Activated CD8-positive, alpha-beta T cell treated with anti-CD3 and anti-CD28 coated beads for 36 hours (primary cell): ENCODE results near the gene GRID1. TPM values are rescaled to one million over a fixed set of nuclear protein-coding genes. Genes with fewer than 3 reads are reported as not detected.
A peak's percentile ranks its signal among the peaks of the same experiment; 100 is the strongest.

Experiments used
- ATAC-seq: fragments of 200-7000 bp; cut with Tn5 transposase; one replicate; pipeline ENCODE4 v1.10.0; 2021; ENCODE audit warnings: mild to moderate bottlenecking, moderate library complexity
- CTCF ChIA-PET: fragments of 350-600 bp; sonication (Branson Sonifier 250); formaldehyde crosslinking; loops from one replicate; lab custom pipeline; 2021; ENCODE audit warnings: antibody characterized with exemption; lab: Charles Lee
- POLR2A ChIA-PET: fragments of 350-600 bp; sonication (Branson Sonifier 250); formaldehyde crosslinking; loops from one replicate; lab custom pipeline; 2021; ENCODE audit warnings: antibody characterized with exemption; lab: Charles Lee
- DNase-seq: peaks from one replicate; pipeline ENCODE4 v3.0.0-alpha.2; 2020
- H3K27ac Mint-ChIP-seq: one replicate; pipeline ENCODE4 v1.8.0; 2021; ENCODE audit warnings: mild to moderate bottlenecking, mixed read lengths
- H3K27me3 Mint-ChIP-seq: one replicate; pipeline ENCODE4 v1.8.0; 2021; ENCODE audit warnings: mixed read lengths
- H3K36me3 Mint-ChIP-seq: one replicate; pipeline ENCODE4 v1.8.0; 2021; ENCODE audit warnings: low read depth, mixed read lengths
- H3K4me1 Mint-ChIP-seq: one replicate; pipeline ENCODE4 v1.8.0; 2021; ENCODE audit warnings: low read depth, mixed read lengths
- H3K4me3 Mint-ChIP-seq: one replicate; pipeline ENCODE4 v1.8.0; 2021; ENCODE audit warnings: mild to moderate bottlenecking, moderate library complexity, mixed read lengths
- H3K9me3 Mint-ChIP-seq: one replicate; pipeline ENCODE4 v1.8.0; 2021; ENCODE audit warnings: mixed read lengths
- intact Hi-C: fragments of 100-400 bp; cut with micrococcal nuclease; formaldehyde crosslinking; loops from one replicate; pipeline ENCODE4 v1.10.0; 2022
- total RNA-seq, 2 experiments: library from RNA; stranded (reverse); gene quantifications; one replicate each; pipeline ENCODE4 v1.2.3, GENCODE V29; 2021
- TF ChIP-seq, protein P1 (sequence below): fragments of 200-600 bp; IDR thresholded peaks from one replicate; pipeline ENCODE4 v1.8.0; 2022; ENCODE audit warnings: antibody characterized with exemption, mild to moderate bottlenecking

The GRID1 gene
- total RNA-seq, 2 experiments from 2014 or later: not detected

- Mint-ChIP-seq H3K9me3 (no peaks in the 10 kb centered on the region), H3K4me3 (no peak overlapping the region), H3K27me3 (no peaks in the 10 kb centered on the region), H3K36me3 (no peaks in the 10 kb centered on the region), H3K4me1 (no peaks in the 10 kb centered on the region), H3K27ac (no peak overlapping the region)
- CTCF ChIA-PET: no interaction called here
- intact Hi-C loops: no loop called here
- POLR2A ChIA-PET: no interaction called here
- TF ChIP-seq, protein P1, sequence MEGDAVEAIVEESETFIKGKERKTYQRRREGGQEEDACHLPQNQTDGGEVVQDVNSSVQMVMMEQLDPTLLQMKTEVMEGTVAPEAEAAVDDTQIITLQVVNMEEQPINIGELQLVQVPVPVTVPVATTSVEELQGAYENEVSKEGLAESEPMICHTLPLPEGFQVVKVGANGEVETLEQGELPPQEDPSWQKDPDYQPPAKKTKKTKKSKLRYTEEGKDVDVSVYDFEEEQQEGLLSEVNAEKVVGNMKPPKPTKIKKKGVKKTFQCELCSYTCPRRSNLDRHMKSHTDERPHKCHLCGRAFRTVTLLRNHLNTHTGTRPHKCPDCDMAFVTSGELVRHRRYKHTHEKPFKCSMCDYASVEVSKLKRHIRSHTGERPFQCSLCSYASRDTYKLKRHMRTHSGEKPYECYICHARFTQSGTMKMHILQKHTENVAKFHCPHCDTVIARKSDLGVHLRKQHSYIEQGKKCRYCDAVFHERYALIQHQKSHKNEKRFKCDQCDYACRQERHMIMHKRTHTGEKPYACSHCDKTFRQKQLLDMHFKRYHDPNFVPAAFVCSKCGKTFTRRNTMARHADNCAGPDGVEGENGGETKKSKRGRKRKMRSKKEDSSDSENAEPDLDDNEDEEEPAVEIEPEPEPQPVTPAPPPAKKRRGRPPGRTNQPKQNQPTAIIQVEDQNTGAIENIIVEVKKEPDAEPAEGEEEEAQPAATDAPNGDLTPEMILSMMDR: no peak
- DNase-seq: no peak
- ATAC-seq: no peak
Measured at GRCh38 chr10:85600744-85601081, 765.9 kb downstream of the GRID1 start.

DNA sequence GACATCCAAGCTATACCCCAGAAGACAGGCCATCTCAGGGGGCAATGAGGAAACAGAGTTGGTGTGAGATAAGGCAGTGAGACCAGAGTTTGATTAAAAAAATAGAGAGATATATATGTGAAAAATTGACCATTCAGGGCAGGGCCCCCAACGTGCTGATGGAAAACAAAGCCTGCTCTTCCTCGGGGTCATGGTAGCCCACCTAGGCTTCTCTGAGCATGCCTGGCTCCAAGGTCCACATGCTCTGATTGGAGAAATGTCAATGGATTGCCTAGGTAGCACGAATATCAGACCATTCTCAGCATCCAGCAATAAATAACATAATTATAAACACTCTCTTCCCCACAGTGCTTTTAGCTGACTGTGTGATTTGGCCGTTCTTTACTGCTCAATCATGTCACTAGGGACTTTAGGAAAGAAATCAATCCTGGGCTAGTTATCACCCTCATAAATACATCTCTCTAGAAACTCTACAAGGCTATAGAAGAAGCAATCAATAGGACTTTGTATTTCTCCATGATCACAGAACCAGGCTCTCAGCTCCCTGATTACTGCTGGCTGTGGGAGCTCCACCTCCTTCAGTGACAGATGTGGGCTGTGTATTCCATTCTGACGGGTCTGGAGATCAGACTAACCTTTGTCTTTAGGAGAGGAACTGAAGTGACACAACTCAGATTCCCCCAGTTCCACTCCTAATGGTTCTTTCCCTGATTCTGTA, 766.4 kb downstream of the GRID1 start:
- intact Hi-C loops: no loop called here
- POLR2A ChIA-PET: no interaction called here
- H3K27ac Mint-ChIP-seq: no peak overlapping the region
- DNase-seq: no peak
- no peaks in the 10 kb centered on the region for H3K27me3 Mint-ChIP-seq
- H3K4me1 Mint-ChIP-seq: peaks cover under 1% of the 10 kb centered on the region
- no peaks in the 10 kb centered on the region for H3K9me3 Mint-ChIP-seq
- CTCF ChIA-PET: no interaction called here
- TF ChIP-seq, protein P1: no peak
- H3K4me3 Mint-ChIP-seq: no peak overlapping the region
- no peaks in the 10 kb centered on the region for H3K36me3 Mint-ChIP-seq
- ATAC-seq: no peak

- Mint-ChIP-seq H3K27ac (no peak overlapping the region), H3K4me1 (peaks cover 12% of the 10 kb centered on the region), H3K9me3 (no peaks in the 10 kb centered on the region), H3K36me3 (no peaks in the 10 kb centered on the region), H3K27me3 (no peaks in the 10 kb centered on the region), H3K4me3 (no peak overlapping the region)
- intact Hi-C loops: no loop called here
- DNase-seq (no peak), ATAC-seq (no peak)
- POLR2A ChIA-PET: no interaction called here
- CTCF ChIA-PET: no interaction called here
- TF ChIP-seq, protein P1: no peak
Measured at GRCh38 chr10:85599081-85599480, 767.5 kb downstream of the GRID1 start.

GRCh38 chr10:85598646-85599045, 767.9 kb downstream of the GRID1 start:
- Mint-ChIP-seq H3K9me3 (no peaks in the 10 kb centered on the region), H3K36me3 (no peaks in the 10 kb centered on the region), H3K27me3 (no peaks in the 10 kb centered on the region), H3K27ac (no peak overlapping the region), H3K4me1 (peaks cover 13% of the 10 kb centered on the region), H3K4me3 (no peak overlapping the region)
- ATAC-seq: peak; percentile 30
- POLR2A ChIA-PET: no interaction called here
- intact Hi-C loops: no loop called here
- TF ChIP-seq, protein P1: no peak
- DNase-seq: no peak
- CTCF ChIA-PET: no interaction called here

DNA sequence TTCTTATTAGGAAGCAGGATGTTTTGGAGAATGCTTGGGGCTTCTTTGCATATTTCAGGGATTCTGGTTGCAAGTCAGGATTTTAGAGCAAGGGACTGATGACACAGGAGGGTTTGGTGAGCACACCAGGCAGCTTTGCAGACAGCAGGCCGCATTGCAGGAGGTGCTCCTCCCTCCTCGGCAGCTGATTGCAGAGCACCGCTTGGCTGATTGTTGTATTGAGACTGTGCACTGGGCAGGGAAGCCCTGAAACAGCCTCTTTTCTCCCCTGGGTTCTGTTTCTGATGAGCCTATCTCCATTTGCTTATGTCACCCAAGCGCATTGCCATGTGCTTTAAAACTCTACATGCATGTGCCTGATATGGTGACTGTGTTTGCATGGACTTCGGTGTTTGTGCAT, 769.6 kb downstream of the GRID1 start:
- DNase-seq (no peak), ATAC-seq (no peak)
- CTCF ChIA-PET: no interaction called here
- H3K4me3 Mint-ChIP-seq: no peak overlapping the region
- H3K27ac Mint-ChIP-seq: no peak overlapping the region
- H3K9me3 Mint-ChIP-seq: no peaks in the 10 kb centered on the region
- POLR2A ChIA-PET: no interaction called here
- H3K36me3 Mint-ChIP-seq: no peaks in the 10 kb centered on the region
- peaks cover 15% of the 10 kb centered on the region for H3K4me1 Mint-ChIP-seq
- H3K27me3 Mint-ChIP-seq: no peaks in the 10 kb centered on the region
- intact Hi-C loops: no loop called here
- TF ChIP-seq, protein P1: no peak
